HuH-7.5 (cell line): Measurements from ENCODE around the gene GRIK2.
"Not testable (repeated sequence)": the region's sequence is repeated elsewhere in the genome, so short reads cannot be mapped to it uniquely, and the experiment has no call there.

ENCODE experiments used
- DNase-seq: peaks from one replicate; pipeline ENCODE4 v3.0.0; 2011; ENCODE audit warnings: low spot score

Gene GRIK2

GRCh38 chr6:101633081-101633480, 239.6 kb downstream of the GRIK2 start:
- no peak for DNase-seq

GRCh38 chr6:101638865-101639264, 245.4 kb downstream of the GRIK2 start:
- DNase-seq, result not testable (repeated sequence)

- no peak for DNase-seq
Observed at GRCh38 chr6:101640131-101640530, 246.6 kb downstream of the GRIK2 start.

- DNase-seq, result no peak
Observed at GRCh38 chr6:101645770-101646169, 252.3 kb downstream of the GRIK2 start.

GRCh38 chr6:101650402-101651100, 257.0 kb downstream of the GRIK2 start:
- DNase-seq, result no peak

GRCh38 chr6:101652079-101652478, 258.6 kb downstream of the GRIK2 start:
- DNase-seq, result no peak

GRCh38 chr6:101655109-101655508, 261.6 kb downstream of the GRIK2 start:
- no peak for DNase-seq

GRCh38 chr6:101662111-101662897, 268.8 kb downstream of the GRIK2 start:
- DNase-seq, result no peak

- DNase-seq, result no peak
Observed at GRCh38 chr6:101663100-101663499, 269.6 kb downstream of the GRIK2 start.

- DNase-seq, result no peak
Observed at GRCh38 chr6:101666256-101666655, 272.7 kb downstream of the GRIK2 start.

- no peak for DNase-seq
Observed at GRCh38 chr6:101668496-101669030, 275.1 kb downstream of the GRIK2 start.

- no peak for DNase-seq
Observed at GRCh38 chr6:101676187-101676586, 282.7 kb downstream of the GRIK2 start.

GRCh38 chr6:101682937-101683336, 289.4 kb downstream of the GRIK2 start:
- DNase-seq, result no peak

GRCh38 chr6:101683884-101684283, 290.4 kb downstream of the GRIK2 start:
- DNase-seq, result no peak

GRCh38 chr6:101686653-101687052, 293.1 kb downstream of the GRIK2 start:
- DNase-seq, result no peak

- DNase-seq, result no peak
Observed at GRCh38 chr6:101689156-101689555, 295.6 kb downstream of the GRIK2 start.

- DNase-seq, result no peak
Observed at GRCh38 chr6:101689695-101690094, 296.2 kb downstream of the GRIK2 start.

- no peak for DNase-seq
Observed at GRCh38 chr6:101700655-101701054, 307.1 kb downstream of the GRIK2 start.

- no peak for DNase-seq
Observed at GRCh38 chr6:101703311-101703710, 309.8 kb downstream of the GRIK2 start.

GRCh38 chr6:101705866-101706265, 312.4 kb downstream of the GRIK2 start:
- no peak for DNase-seq

- no peak for DNase-seq
Observed at GRCh38 chr6:101706576-101706975, 313.1 kb downstream of the GRIK2 start.

GRCh38 chr6:101711518-101711917, 318.0 kb downstream of the GRIK2 start:
- no peak for DNase-seq

GRCh38 chr6:101716387-101716786, 322.9 kb downstream of the GRIK2 start:
- no peak for DNase-seq
